Epidermal melanocyte (primary cell): Measurements from ENCODE around the gene PSMD13.
"Not testable (repeated sequence)": the region's sequence is repeated elsewhere in the genome, so short reads cannot be mapped to it uniquely, and the experiment has no call there.

Experiments used
- DNase-seq: peaks from one replicate; pipeline ENCODE4 v3.0.0; 2011; ENCODE audit warnings: low spot score; ENCODE audit not compliant: insufficient read length

PSMD13 gene

DNA sequence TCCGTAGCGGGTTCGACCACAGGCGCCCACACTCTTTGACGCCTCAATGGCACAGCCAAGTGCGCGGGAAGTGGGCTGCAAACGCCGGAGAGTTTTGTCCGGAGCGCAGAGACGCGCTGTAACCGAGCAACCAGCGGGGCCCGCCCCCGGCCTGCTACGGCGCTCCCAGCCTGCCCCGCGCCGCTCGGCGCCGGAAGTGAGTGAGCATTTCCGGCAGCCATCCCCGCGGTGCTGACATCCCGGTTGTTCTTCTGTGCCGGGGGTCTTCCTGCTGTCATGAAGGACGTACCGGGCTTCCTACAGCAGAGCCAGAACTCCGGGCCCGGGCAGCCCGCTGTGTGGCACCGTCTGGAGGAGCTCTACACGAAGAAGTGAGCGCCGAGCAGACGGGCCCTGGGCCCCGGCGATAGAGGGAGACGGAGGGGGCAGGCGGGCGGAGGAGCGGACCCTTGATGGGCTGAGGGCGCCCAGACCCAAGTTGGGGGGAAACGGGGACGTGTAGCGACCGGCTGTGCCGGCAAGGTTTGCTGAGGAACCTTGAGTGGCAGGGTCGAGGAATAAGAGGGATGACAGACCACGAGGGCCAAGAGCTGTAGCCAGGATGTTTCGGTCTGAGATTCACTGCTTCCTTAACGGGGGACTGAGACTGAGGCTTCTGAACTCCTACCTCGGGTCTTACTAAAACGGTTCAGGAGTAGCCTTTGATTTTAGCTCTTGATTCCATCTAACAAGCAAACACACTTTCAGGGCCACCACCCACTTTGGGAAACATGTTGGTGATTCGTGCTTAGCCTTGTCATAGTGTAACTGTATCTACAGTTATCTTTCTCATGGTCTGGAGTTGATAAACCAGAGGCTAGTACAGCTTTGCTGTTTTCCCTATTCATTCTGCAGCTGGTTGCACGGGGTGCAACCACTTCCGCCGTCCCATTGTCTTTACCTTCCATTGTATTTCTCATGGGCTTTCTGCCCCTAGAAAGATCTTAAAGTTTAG is at the start of gene PSMD13:
Gene PSMD13, plus strand, starts transcription at position 203 of the 994 bp plus-strand sequence. Its CDS starts 74 bp downstream, at position 277.
- DNase-seq, result peak; percentile 90

DNA sequence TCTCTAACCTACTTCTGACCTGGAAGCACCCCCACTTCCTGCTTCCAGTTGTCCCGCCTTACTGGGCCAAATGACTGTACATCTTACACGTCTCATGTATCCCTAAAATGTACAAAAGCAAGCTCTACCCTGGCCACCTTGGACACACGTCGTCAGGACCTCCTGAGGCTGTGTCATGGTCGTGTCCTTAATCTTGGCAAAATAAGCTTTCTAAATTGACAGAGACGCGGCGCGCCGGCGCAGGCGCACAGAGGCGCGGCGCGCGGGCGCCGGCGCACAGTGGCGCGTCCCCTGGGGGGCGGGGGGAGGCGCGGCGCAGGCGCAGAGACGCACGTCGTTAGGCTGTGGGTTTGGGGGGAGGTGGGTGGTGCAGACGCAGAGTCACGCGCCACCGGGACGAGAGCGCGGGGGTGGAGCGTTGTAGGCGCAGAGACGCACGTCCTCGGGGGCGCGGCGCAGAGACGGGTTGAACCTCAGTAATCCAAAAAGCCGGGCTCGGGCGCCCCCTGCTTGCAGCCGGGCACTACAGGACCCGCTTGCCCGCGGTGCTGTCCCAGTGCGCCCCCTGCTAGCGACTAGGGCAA is 47.5 kb upstream of the PSMD13 start:
- DNase-seq, result not testable (repeated sequence)

- not testable (repeated sequence) for DNase-seq
Observed at GRCh38 chr11:189843-190311, 46.9 kb upstream of the PSMD13 start.

GRCh38 chr11:190546-190945 is 46.2 kb upstream of the PSMD13 start:
- not testable (repeated sequence) for DNase-seq

- DNase-seq, result not testable (repeated sequence)
Observed at GRCh38 chr11:191490-192478, 45.0 kb upstream of the PSMD13 start.

DNA sequence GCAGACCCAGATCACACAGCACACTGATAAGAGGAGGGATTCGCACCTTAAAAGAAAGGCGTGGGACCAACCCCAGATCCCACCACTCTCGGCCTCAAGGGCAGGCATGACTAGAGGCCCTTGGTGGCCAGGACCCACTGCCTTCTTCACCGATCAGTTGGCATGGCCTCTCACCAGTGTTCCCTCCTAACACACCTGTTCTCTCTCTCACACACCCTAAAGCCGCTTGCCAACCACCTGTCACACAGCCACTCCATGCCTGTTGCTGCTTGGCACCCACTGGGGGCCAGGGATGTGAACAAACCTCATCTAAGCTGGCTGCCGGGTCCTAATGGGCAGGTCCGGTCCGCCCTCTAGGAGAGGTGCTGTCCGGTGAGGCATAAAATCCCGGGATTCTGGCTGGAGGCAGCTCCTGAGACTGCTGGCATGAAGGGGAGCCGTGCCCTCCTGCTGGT is 44.1 kb upstream of the PSMD13 start, which contains the start of gene SCGB1C1:
Gene SCGB1C1, plus strand, starts transcription at position 405 of the 455 bp plus-strand sequence. Its CDS starts 22 bp downstream, at position 427.
- not testable (repeated sequence) for DNase-seq

GRCh38 chr11:193481-193880 is 43.3 kb upstream of the PSMD13 start:
- DNase-seq, result not testable (repeated sequence)

DNA sequence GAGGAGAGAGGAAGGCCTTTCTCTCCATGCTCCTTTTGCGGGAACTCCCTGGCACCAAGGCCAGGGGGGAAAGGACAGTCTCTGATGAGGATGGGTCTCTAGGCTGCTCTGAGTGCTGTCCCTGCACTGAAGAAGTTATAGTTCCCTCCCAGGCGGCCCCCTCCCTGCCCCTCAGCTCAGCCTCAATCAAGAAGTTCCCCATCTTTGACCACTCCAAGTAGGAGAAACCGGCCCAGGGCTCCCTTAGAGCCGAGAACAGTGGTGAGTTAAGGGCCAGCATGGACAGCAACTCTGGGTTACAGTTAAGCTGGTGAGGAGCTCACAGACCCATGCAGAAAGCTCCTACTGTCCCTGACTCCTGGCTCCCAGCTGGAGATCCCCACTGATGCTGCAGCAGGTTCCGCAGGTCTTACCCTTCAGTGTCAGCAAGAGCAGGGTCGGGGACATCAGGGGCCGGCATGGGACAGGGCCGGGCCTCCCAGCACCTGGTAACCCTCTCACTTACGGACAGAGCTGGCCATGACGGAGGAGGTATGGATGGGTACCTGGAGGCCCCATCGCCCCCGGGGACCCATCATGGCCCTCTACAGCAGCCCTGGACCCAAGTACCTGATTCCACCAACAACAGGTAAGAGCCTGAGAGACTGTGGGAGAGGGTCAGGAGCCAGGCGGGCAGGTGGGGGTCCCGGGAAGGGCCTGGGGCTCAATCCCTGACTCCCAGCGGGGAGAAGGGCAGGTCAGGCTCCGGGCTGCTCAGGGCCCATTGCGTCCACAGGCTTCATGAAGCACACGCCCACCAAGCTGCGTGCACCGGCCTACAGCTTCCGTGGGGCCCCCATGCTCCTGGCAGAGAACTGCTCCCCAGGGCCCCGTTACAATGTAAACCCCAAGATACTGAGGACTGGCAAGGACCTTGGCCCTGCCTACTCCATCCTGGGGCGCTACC is 39.7 kb upstream of the PSMD13 start:
- no peak for DNase-seq

- DNase-seq, result no peak
Observed at GRCh38 chr11:197741-198235, 39.0 kb upstream of the PSMD13 start.

GRCh38 chr11:198236-198806 is 38.5 kb upstream of the PSMD13 start:
- DNase-seq, result no peak

DNA sequence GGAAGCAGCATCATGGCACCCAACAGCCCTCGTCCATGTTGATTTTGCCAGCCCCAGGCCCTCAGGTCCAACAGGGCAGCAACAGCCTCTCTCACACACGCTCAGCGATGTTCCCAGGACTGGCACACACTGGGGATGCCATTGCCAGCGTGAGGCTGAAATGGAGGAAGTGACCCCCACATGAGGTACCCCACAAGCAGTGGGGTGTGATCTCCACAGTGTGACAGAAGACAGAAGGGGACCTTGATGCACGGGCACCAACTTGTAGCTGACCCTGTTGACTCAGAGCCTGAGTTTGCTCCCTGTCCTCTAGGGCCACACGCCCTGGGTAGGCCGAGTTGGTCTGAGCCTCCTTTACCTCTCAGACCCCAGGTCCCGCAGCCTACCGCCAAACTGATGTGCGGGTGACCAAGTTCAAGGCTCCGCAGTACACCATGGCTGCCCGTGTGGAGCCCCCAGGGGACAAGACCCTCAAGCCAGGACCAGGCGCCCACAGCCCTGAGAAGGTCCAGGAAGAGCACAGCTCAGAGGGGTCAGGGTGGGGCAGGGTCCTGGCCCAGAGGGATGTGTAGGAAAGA is 37.7 kb upstream of the PSMD13 start:
- no peak for DNase-seq

GRCh38 chr11:199782-200181 is 37.0 kb upstream of the PSMD13 start:
- DNase-seq, result no peak

- DNase-seq, result no peak
Observed at GRCh38 chr11:200224-201003, 36.4 kb upstream of the PSMD13 start.

- DNase-seq, result no peak
Observed at GRCh38 chr11:201966-202365, 34.8 kb upstream of the PSMD13 start.

DNA sequence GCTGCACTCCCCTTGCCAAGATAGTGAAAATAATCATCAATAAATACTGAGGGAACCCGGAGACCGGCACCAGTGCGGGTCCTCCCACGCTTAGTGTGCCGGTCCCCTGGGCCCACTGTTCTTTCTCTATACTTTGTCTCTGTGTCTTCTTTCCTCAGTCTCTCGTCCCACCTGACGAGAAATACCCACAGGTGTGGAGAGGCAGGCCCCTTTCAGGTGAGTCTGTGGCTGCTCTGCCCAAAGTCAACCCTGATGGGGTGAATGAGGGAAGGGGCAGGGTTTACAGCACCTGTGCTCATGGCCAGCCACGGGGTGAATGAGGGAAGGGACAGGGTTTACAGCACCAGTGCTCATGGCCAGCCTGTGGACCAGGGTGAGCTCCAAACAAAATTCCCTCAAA is 34.3 kb upstream of the PSMD13 start:
- no peak for DNase-seq

- DNase-seq, result no peak
Observed at GRCh38 chr11:203056-203944, 33.5 kb upstream of the PSMD13 start.

DNA sequence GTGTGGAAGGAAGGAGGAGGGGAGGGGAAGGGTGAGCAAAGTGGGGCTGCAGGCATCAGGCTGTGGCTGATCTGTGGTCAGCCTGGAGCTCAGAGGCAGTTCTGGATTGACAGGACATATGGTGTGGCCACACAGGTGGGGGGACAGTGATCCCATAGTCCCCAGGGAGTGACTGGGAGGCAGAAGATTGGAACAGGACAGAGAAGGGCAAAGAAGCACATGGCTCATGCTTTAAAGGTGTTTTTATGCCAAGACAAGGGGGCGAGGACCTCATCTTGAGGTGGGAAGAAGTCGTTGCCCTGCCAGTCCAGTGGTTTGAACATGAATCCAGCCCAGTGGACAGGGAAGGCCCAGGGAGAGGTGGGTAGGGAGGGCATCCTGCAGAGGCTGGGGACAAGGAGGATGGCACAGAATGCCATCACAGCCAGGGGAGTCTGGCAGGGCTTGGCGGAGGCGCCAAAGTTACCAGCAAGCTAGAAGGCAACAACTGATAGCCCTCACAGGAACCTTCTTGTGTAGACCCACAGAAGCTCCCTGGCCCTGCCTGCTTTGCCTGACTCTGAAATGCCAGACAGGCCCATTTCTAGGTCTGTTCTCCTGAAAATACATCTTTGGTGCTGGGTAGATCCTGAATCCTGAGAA is 32.7 kb upstream of the PSMD13 start:
- DNase-seq, result no peak
